Neural cell (in vitro differentiated cells): ENCODE measurements around the gene KCTD2. TPM values are rescaled to one million over a fixed set of nuclear protein-coding genes. Genes with fewer than 3 reads are reported as not detected.

Source experiments
- H2AFZ ChIP-seq: fragments of 200-600, 300-800 bp; sonication (generic), shearing (Covaris generic); 2 replicates; pipeline ENCODE4 v1.6.0; 2014; ENCODE audit warnings: low read depth, mild to moderate bottlenecking, antibody characterized with exemption, low read length, moderate library complexity
- H3F3A ChIP-seq: fragments of 200-600 bp; shearing (Covaris generic); 2 replicates; pipeline ENCODE4 v1.6.1; 2016; ENCODE audit warnings: mild to moderate bottlenecking, moderate library complexity, mixed read lengths, antibody characterized with exemption, low read length; ENCODE audit not compliant: insufficient read depth, poor library complexity, severe bottlenecking
- H3K27ac ChIP-seq: fragments of 200-600, 300-800 bp; sonication (generic), shearing (Covaris generic); 2 replicates; pipeline ENCODE4 v1.5.1; 2014; ENCODE audit warnings: mild to moderate bottlenecking, low read length, moderate library complexity
- H3K27me3 ChIP-seq: fragments of 300-800, 200-600 bp; sonication (generic), shearing (Covaris generic); 2 replicates; pipeline ENCODE4 v1.6.0; 2014; ENCODE audit warnings: mild to moderate bottlenecking, low read depth, low read length, moderate library complexity; ENCODE audit not compliant: insufficient read depth
- H3K36me3 ChIP-seq: fragments of 300-800, 200-600 bp; sonication (generic), shearing (Covaris generic); 2 replicates; pipeline ENCODE4 v1.5.1; 2014; ENCODE audit warnings: mild to moderate bottlenecking, antibody characterized with exemption, low read length, moderate library complexity; ENCODE audit not compliant: insufficient read depth
- H3K4me2 ChIP-seq: fragments of 300-800, 200-600 bp; sonication (generic), shearing (Covaris generic); 2 replicates; pipeline ENCODE4 v1.6.0; 2014; ENCODE audit warnings: mild to moderate bottlenecking, low read length
- H3K4me3 ChIP-seq: fragments of 300-800, 200-600 bp; sonication (generic), shearing (Covaris generic); 2 replicates; pipeline ENCODE4 v1.5.1; 2014; ENCODE audit warnings: mild to moderate bottlenecking, low read length, moderate library complexity
- H3K79me2 ChIP-seq: fragments of 200-600 bp; shearing (Covaris generic); replicated peaks from 2 replicates; pipeline ENCODE4 v1.6.0; 2014; ENCODE audit warnings: mild to moderate bottlenecking, low read length, moderate library complexity; ENCODE audit not compliant: insufficient read depth
- H3K9ac ChIP-seq: fragments of 300-800, 200-600 bp; sonication (generic), shearing (Covaris generic); 2 replicates; pipeline ENCODE4 v1.6.1; 2016; ENCODE audit warnings: mild to moderate bottlenecking, low read length, mixed read lengths
- H3K9me2 ChIP-seq: fragments of 200-600 bp; shearing (Covaris generic); 2 replicates; pipeline ENCODE4 v1.6.1; 2016; ENCODE audit warnings: mild to moderate bottlenecking, low read length, mixed read lengths; ENCODE audit not compliant: insufficient read depth
- H3K9me3 ChIP-seq: fragments of 200-600, 300-800 bp; sonication (generic), shearing (Covaris generic); 2 replicates; pipeline ENCODE4 v1.6.1; 2016; ENCODE audit warnings: mild to moderate bottlenecking, mixed run types, low read length, moderate library complexity, mixed read lengths
- H4K20me1 ChIP-seq: fragments of 200-600 bp; shearing (Covaris generic); 2 replicates; pipeline ENCODE4 v1.6.1; 2016; ENCODE audit warnings: mild to moderate bottlenecking, mixed run types; ENCODE audit not compliant: insufficient read depth
- CTCF ChIP-seq: fragments of 450-650 bp; IDR thresholded peaks from 2 replicates; pipeline ENCODE4 v1.5.1; 2014; ENCODE audit warnings: antibody characterized with exemption, mild to moderate bottlenecking, moderate library complexity; ENCODE audit not compliant: poor library complexity, severe bottlenecking
- EP300 ChIP-seq: fragments of 450-650 bp; conservative IDR thresholded peaks from 2 replicates; pipeline ENCODE4 v1.6.1; 2014; ENCODE audit warnings: antibody characterized with exemption, mild to moderate bottlenecking, moderate library complexity; ENCODE audit not compliant: poor library complexity, severe bottlenecking
- EZH2 ChIP-seq: fragments of 200-600, 300-800 bp; shearing (Covaris generic), sonication (generic); IDR thresholded peaks from 2 replicates; pipeline ENCODE4 v1.6.1; 2014; ENCODE audit warnings: antibody characterized with exemption, low read length, borderline replicate concordance, mild to moderate bottlenecking; ENCODE audit not compliant: insufficient read depth, poor library complexity, severe bottlenecking
- MXI1 ChIP-seq: fragments of 450-650 bp; conservative IDR thresholded peaks from 2 replicates; pipeline ENCODE4 v1.6.1; 2014; ENCODE audit warnings: antibody characterized with exemption, mild to moderate bottlenecking; ENCODE audit not compliant: poor library complexity, severe bottlenecking
- POLR2AphosphoS5 ChIP-seq: IDR thresholded peaks from 2 replicates; pipeline ENCODE4 v1.6.1; 2012
- RAD21 ChIP-seq: fragments of 450-650 bp; conservative IDR thresholded peaks from 2 replicates; pipeline ENCODE4 v1.6.1; 2014; ENCODE audit warnings: antibody characterized with exemption, mild to moderate bottlenecking, moderate library complexity
- REST ChIP-seq: IDR thresholded peaks from 2 replicates; pipeline ENCODE4 v1.6.1; 2012; ENCODE audit warnings: borderline replicate concordance
- SMC3 ChIP-seq: fragments of 450-650 bp; conservative IDR thresholded peaks from 2 replicates; pipeline ENCODE4 v1.6.1; 2014; ENCODE audit warnings: antibody characterized with exemption, mild to moderate bottlenecking, moderate library complexity; ENCODE audit not compliant: poor library complexity
- TAF1 ChIP-seq: IDR thresholded peaks from 2 replicates; pipeline ENCODE4 v1.6.1; 2012; ENCODE audit warnings: low read depth
- polyA plus RNA-seq: library from polyadenylated mRNA; depleted of rRNA; stranded (reverse); fragments of >200 nt; gene quantifications from 2 replicates; pipeline ENCODE4 v1.2.3, GENCODE V29; 2014

The KCTD2 gene
- polyA plus RNA-seq, 1 donor from 2014 or later: 32.8 TPM

- Histone ChIP-seq H3K27ac (peak overlapping the region; percentile 25), H3K9ac (peak overlapping the region; percentile 96), H3K4me3 (peak overlapping the region; percentile 81), H3K9me2 (no peaks in the 10 kb centered on the region), H3K36me3 (no peaks in the 10 kb centered on the region), H2AFZ (peak overlapping the region; percentile 11), H3K9me3 (peaks cover 6% of the 10 kb centered on the region), H3F3A (no peaks in the 10 kb centered on the region), H3K4me2 (peak overlapping the region; percentile 79), H4K20me1 (no peaks in the 10 kb centered on the region), H3K79me2 (no peaks in the 10 kb centered on the region), H3K27me3 (no peaks in the 10 kb centered on the region)
- TF ChIP-seq EP300: no peak
- no peak for TF ChIP-seq MXI1
- no peak for TF ChIP-seq CTCF
- TF ChIP-seq RAD21: no peak
- TF ChIP-seq TAF1: no peak
- TF ChIP-seq EZH2: no peak
- TF ChIP-seq SMC3: no peak
Observed at GRCh38 chr17:75032720-75033280, 14.2 kb upstream of the KCTD2 start.

GRCh38 chr17:75033346-75034235 lies 13.4 kb upstream of the KCTD2 start:
- TF ChIP-seq POLR2AphosphoS5: no peak
- TF ChIP-seq TAF1: peak; percentile 35
- TF ChIP-seq REST: peak; percentile 21
- TF ChIP-seq CTCF: no peak
- peak; percentile 71 for TF ChIP-seq MXI1
- no peak for TF ChIP-seq EP300
- TF ChIP-seq SMC3: peak; percentile 20
- TF ChIP-seq RAD21: no peak
- no peak for TF ChIP-seq EZH2
- Histone ChIP-seq H3K4me3 (peak overlapping the region; percentile 81), H3K4me2 (peak overlapping the region; percentile 79), H4K20me1 (no peaks in the 10 kb centered on the region), H3K27ac (peak overlapping the region; percentile 95), H3K9ac (peak overlapping the region; percentile 96), H3K27me3 (no peaks in the 10 kb centered on the region), H3K36me3 (no peaks in the 10 kb centered on the region), H3K79me2 (no peaks in the 10 kb centered on the region), H3K9me2 (no peaks in the 10 kb centered on the region), H2AFZ (peak overlapping the region; percentile 11), H3F3A (no peaks in the 10 kb centered on the region), H3K9me3 (peaks cover 6% of the 10 kb centered on the region)
